ENCODE results near the gene CTRB1.

CTRB1 gene

GRCh38 chr16:75188832-75189477, 29.8 kb upstream of the CTRB1 start:
- DNase-seq (ENCODE audit: insufficient read length, low spot score) = no peak
- no peak for FAIRE-seq
- no peak for TF ChIP-seq CTCF (IDR thresholded peaks at IDR 0.05; ENCODE audit: insufficient read depth, missing control alignments)

DNA sequence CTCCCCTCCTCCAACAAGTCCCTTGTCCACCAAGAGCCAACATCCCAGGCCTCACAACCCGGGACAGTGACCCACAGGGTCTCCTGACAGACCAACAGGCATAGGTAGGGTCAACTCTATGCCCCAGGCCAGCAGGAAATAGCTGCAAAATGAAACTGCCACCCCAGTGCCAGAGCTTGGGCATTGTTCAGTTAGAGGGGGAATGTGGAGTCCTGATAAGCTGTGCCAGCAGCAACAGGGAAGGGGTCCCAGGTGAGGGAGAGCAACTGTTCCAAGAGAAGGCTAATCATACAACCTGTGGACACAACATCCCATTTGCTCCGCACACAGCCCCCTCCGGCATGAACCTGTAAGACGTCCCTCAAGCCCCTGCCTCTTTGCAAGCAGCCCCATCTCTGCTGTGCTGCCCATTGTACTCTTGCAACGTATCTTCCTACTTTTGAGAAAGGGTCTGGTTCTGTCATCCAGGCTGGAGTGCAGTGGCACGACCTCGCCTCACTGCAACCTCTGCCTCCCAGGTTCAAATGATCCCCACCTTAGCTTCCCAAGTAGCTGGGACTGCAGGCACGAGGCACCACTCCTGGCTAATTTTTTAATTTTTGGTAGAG, 29.0 kb upstream of the CTRB1 start:
- no peak for TF ChIP-seq CTCF (IDR thresholded peaks at IDR 0.05; ENCODE audit: insufficient read depth, missing control alignments)
- no peak for DNase-seq (ENCODE audit: insufficient read length, low spot score)
- no peak for FAIRE-seq

DNA sequence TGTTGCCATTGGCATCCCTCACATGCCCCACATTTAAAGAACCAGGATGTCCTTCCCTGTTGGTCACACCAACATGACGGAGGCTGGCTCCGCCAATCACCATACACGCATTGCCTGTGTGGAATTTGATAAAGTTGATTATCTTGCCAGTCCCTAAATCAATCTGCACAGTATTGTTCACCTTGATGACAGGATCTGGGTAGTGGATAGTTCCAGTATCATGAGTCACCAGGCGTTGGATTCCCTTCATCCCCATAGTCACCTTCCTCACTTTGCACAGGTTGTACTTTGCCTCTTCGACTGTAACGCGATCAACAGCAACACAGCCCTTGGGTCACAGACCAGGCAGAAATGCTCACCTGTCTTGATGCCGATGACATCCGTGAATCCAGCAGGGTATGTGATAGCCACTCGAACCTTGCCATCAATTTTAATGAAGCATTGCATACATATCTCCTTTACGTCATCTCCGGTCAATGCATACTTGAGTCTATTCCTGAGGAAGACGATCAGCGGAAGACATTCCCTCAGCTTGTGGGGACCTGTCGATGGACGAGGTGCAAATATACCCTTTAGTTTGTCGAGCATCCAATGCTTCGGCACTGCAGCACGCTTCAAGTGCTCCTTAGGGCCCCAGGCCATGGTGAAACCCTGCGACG, 26.1 kb upstream of the CTRB1 start:
- FAIRE-seq (no peak), DNase-seq (ENCODE audit: insufficient read length, low spot score) (no peak)
- no peak for TF ChIP-seq CTCF (IDR thresholded peaks at IDR 0.05; ENCODE audit: insufficient read depth, missing control alignments)

DNA sequence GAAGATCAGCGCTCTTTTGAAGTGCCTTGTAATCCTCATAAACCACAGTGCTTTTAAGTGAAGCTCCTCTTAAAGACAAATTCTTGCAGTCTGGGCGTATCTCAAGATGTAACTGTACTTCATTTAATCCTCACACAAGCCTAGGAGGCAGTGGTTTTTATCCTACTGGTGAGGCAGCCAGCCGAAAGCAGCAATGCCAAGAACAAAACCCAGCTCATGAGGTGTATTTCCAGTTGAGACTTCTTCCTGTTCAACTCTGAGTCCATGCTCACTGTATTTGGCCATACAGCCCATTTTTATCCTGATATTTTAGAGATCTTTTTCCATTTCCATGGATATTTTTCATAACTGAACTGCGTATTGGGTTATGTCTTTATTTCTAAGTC, 25.5 kb upstream of the CTRB1 start:
- no peak for TF ChIP-seq CTCF (IDR thresholded peaks at IDR 0.05; ENCODE audit: insufficient read depth, missing control alignments)
- no peak for DNase-seq (ENCODE audit: insufficient read length, low spot score)
- FAIRE-seq = no peak

GRCh38 chr16:75193730-75194444, 24.9 kb upstream of the CTRB1 start:
- DNase-seq (ENCODE audit: insufficient read length, low spot score) = no peak

More at GRCh38 chr16:75193730-75194444, 24.9 kb upstream of the CTRB1 start:
- TF ChIP-seq CTCF (IDR thresholded peaks at IDR 0.05; ENCODE audit: insufficient read depth, missing control alignments) = no peak
- FAIRE-seq = no peak
